Esophagus muscularis mucosa (tissue), 4 donors: ENCODE results near the gene BRINP1.

Experiments used
- CTCF ChIP-seq, 3 experiments: fragments of 200-600 bp in 2 of 3; fragments of 450-650 bp in 1 of 3; sonication (generic) in 2 of 3; IDR thresholded peaks; one replicate each; pipeline ENCODE4 v1.5.1; 2017 to 2019; ENCODE audit warnings: antibody characterized with exemption in 3 of 3, mild to moderate bottlenecking in 2 of 3, moderate library complexity in 1 of 3
- EP300 ChIP-seq: sonication (generic); formaldehyde crosslinking; IDR thresholded peaks from one replicate; pipeline ENCODE4 v1.6.1; 2017; ENCODE audit warnings: antibody characterized with exemption
- POLR2A ChIP-seq: fragments of 450-650 bp; IDR thresholded peaks from one replicate; pipeline ENCODE4 v1.6.1; 2017; ENCODE audit warnings: antibody characterized with exemption, moderate library complexity, mild to moderate bottlenecking, low read depth
- POLR2AphosphoS5 ChIP-seq, 2 donors: sonication (generic); formaldehyde crosslinking; IDR thresholded peaks; one replicate each; pipeline ENCODE4 v1.6.1; 2017; ENCODE audit warnings: antibody characterized with exemption in 2 of 2

GRCh38 chr9:119337573-119337972 lies 31.7 kb downstream of the BRINP1 start:
- TF ChIP-seq CTCF (IDR thresholded peaks at IDR 0.05): no peak
- no peak for TF ChIP-seq POLR2A
- TF ChIP-seq POLR2AphosphoS5 (IDR thresholded peaks at IDR 0.05): no peak
- TF ChIP-seq EP300: no peak
